A549 (cell line): Measurements from ENCODE around the gene EFTUD2. TPM values are rescaled to one million over a fixed set of nuclear protein-coding genes. Genes with fewer than 3 reads are reported as not detected.

ENCODE experiments used
- ATAC-seq, 2 experiments: fragments of 200-7000 bp in 1 of 2; fragments of >200 bp in 1 of 2; cut with Nextera tagmentation in 1 of 2; cut with Tn5 transposase in 1 of 2; 3 replicates each; pipeline versions ENCODE4 v1.8.0 to v1.9.1; 2018 to 2020; ENCODE audit warnings: mild to moderate bottlenecking in 1 of 2, moderate library complexity in 1 of 2
- CTCF ChIA-PET: fragments of 300-600 bp; sonication (Branson Sonifier 250); formaldehyde crosslinking; extraction: SDS; loops from one replicate; lab custom pipeline; 2021; ENCODE audit warnings: antibody characterized with exemption, inconsistent platforms; lab: Yijun Ruan, JAX
- POLR2A ChIA-PET: fragments of 350-600 bp; formaldehyde crosslinking; extraction: SDS; loops from one replicate; lab custom pipeline; 2021; ENCODE audit warnings: antibody characterized with exemption, inconsistent platforms; lab: Yijun Ruan, JAX
- DNase-seq, 2 experiments: peaks; one replicate each; pipeline versions ENCODE4 v3.0.0 to v3.0.0-alpha.2; 2011 to 2016; ENCODE audit warnings: low read depth in 1 of 2, low spot score in 1 of 2
- FAIRE-seq: peaks from 2 replicates; lab custom pipeline; 2011; peaks lifted over from hg19 to GRCh38; lab: Jason Lieb, UNC
- H3K27ac ChIP-seq, 2 experiments: fragments of >200 bp; sonication (Bioruptor Twin); formaldehyde crosslinking; 3 replicates each; pipeline ENCODE4 v1.5.1; 2016 to 2017
- H3K4me1 ChIP-seq: fragments of >200 bp; sonication (Bioruptor Twin); formaldehyde crosslinking; 3 replicates; pipeline ENCODE4 v1.6.1; 2016
- H3K4me2 ChIP-seq: fragments of >200 bp; sonication (Bioruptor Twin); formaldehyde crosslinking; 3 replicates; pipeline ENCODE4 v1.6.1; 2016
- H3K4me3 ChIP-seq: fragments of >200 bp; sonication (Bioruptor Twin); formaldehyde crosslinking; 3 replicates; pipeline ENCODE4 v1.5.1; 2016
- H3K9me3 ChIP-seq: fragments of >200 bp; sonication (Bioruptor Twin); formaldehyde crosslinking; 3 replicates; pipeline ENCODE4 v1.6.1; 2016
- CBX2 ChIP-seq: fragments of 200-600 bp; sonication (generic); IDR thresholded peaks from 2 replicates; pipeline ENCODE4 v1.6.1; 2016; ENCODE audit warnings: low read depth, mild to moderate bottlenecking, borderline replicate concordance
- CBX8 ChIP-seq: fragments of 200-600 bp; sonication (generic); IDR thresholded peaks from 2 replicates; pipeline ENCODE4 v1.6.1; 2016
- CHD2 ChIP-seq: fragments of 150-350 bp; IDR thresholded peaks from 2 replicates; pipeline ENCODE4 v1.6.1; 2014; ENCODE audit warnings: low read length; ENCODE audit not compliant: partially characterized antibody
- CHD4 ChIP-seq: fragments of 200-600 bp; sonication (generic); IDR thresholded peaks from 2 replicates; pipeline ENCODE4 v1.6.1; 2016; ENCODE audit warnings: antibody characterized with exemption, mild to moderate bottlenecking, borderline replicate concordance
- ELK1 ChIP-seq: fragments of 150-350 bp; IDR thresholded peaks from 2 replicates; pipeline ENCODE4 v1.6.1; 2014; ENCODE audit warnings: low read depth, mild to moderate bottlenecking, low read length
- ESRRA ChIP-seq: fragments of 150-350 bp; IDR thresholded peaks from 2 replicates; pipeline ENCODE4 v1.6.1; 2014; ENCODE audit warnings: mild to moderate bottlenecking, low read length, borderline replicate concordance
- FOSB ChIP-seq: fragments of 250-450 bp; sonication (Bioruptor Pico); IDR thresholded peaks from 2 replicates; pipeline ENCODE4 v1.5.0; 2020; ENCODE audit warnings: mild to moderate bottlenecking, moderate library complexity
- HMGXB4 ChIP-seq: fragments of 250-450 bp; sonication (Bioruptor Pico); IDR thresholded peaks from 2 replicates; pipeline ENCODE4 v1.5.0; 2021; ENCODE audit warnings: mild to moderate bottlenecking, moderate library complexity, borderline replicate concordance
- HOXA7 ChIP-seq: fragments of 250-450 bp; sonication (Bioruptor Pico); IDR thresholded peaks from 2 replicates; pipeline ENCODE4 v1.5.0; 2020; ENCODE audit warnings: mild to moderate bottlenecking, moderate library complexity
- HOXB5 ChIP-seq: fragments of 250-450 bp; sonication (Bioruptor Pico); IDR thresholded peaks from 2 replicates; pipeline ENCODE4 v1.5.0; 2020; ENCODE audit warnings: mild to moderate bottlenecking, moderate library complexity
- JUNB ChIP-seq: fragments of >200 bp; sonication (Bioruptor Twin); formaldehyde crosslinking; IDR thresholded peaks from 2 replicates; pipeline ENCODE4 v1.6.1; 2016
- KDM1A ChIP-seq: fragments of 200-600 bp; sonication (generic); IDR thresholded peaks from 2 replicates; pipeline ENCODE4 v1.6.1; 2016; ENCODE audit warnings: low read depth, mild to moderate bottlenecking
- MAX ChIP-seq: IDR thresholded peaks from 2 replicates; pipeline ENCODE4 v1.6.1; 2012
- NFE2L2 ChIP-seq: fragments of 150-350 bp; conservative IDR thresholded peaks from 2 replicates; pipeline ENCODE4 v1.6.1; 2014; ENCODE audit warnings: low read length
- NPAS2 ChIP-seq: fragments of 250-450 bp; sonication (Bioruptor Pico); IDR thresholded peaks from 2 replicates; pipeline ENCODE4 v1.8.0; 2022; ENCODE audit warnings: mild to moderate bottlenecking, moderate library complexity, borderline replicate concordance
- PHF8 ChIP-seq: fragments of 200-600 bp; sonication (generic); IDR thresholded peaks from 2 replicates; pipeline ENCODE4 v1.6.1; 2016; ENCODE audit warnings: low read depth, mild to moderate bottlenecking, antibody characterized with exemption, moderate library complexity, borderline replicate concordance
- POLR2AphosphoS2 ChIP-seq: conservative IDR thresholded peaks from 2 replicates; pipeline ENCODE4 v1.6.1; 2012; ENCODE audit warnings: low read length, improper control_type of control experiment, inconsistent platforms
- RAD21 ChIP-seq, 2 experiments: fragments of >200 bp in 1 of 2; sonication (Bioruptor Twin) in 1 of 2; formaldehyde crosslinking in 1 of 2; IDR thresholded peaks in 1 of 2; conservative IDR thresholded peaks in 1 of 2; 2 replicates in 1 of 2; 3 replicates in 1 of 2; pipeline ENCODE4 v1.6.1; 2012 to 2018; ENCODE audit warnings: inconsistent platforms in 1 of 2
- RFX5 ChIP-seq: fragments of 450-650 bp; IDR thresholded peaks from 2 replicates; pipeline ENCODE4 v1.7.1; 2014; ENCODE audit warnings: antibody characterized with exemption, mild to moderate bottlenecking, moderate library complexity
- RNF2 ChIP-seq: fragments of 200-600 bp; sonication (generic); IDR thresholded peaks from 2 replicates; pipeline ENCODE4 v1.6.1; 2016; ENCODE audit warnings: low read depth, mild to moderate bottlenecking, antibody characterized with exemption, moderate library complexity, borderline replicate concordance
- SMC3 ChIP-seq: fragments of >200 bp; sonication (Bioruptor Twin); formaldehyde crosslinking; IDR thresholded peaks from 3 replicates; pipeline ENCODE4 v1.6.1; 2018; ENCODE audit warnings: inconsistent platforms
- SREBF2 ChIP-seq: fragments of 450-650 bp; IDR thresholded peaks from 2 replicates; pipeline ENCODE4 v1.6.1; 2014; ENCODE audit warnings: mild to moderate bottlenecking, moderate library complexity
- TP53 ChIP-seq: fragments of 250-450 bp; sonication (Bioruptor Pico); IDR thresholded peaks from 2 replicates; pipeline ENCODE4 v1.5.0; 2021; ENCODE audit warnings: mild to moderate bottlenecking, moderate library complexity
- ZNF302 ChIP-seq: fragments of 250-450 bp; sonication (Bioruptor Pico); IDR thresholded peaks from 2 replicates; pipeline ENCODE4 v1.9.0; 2021; ENCODE audit warnings: inconsistent platforms, mild to moderate bottlenecking, moderate library complexity
- WGBS: methylation state at CpG from one replicate; pipeline ENCODE4 v1.1.6; 2017; ENCODE audit errors: missing lambda C conversion rate; 5-methylcytosine and 5-hydroxymethylcytosine counted together
- polyA plus RNA-seq, 4 experiments: library from polyadenylated mRNA; depleted of rRNA in 3 of 4; stranded (reverse); fragments of >200 nt; fragmentation: RNase III in 1 of 4; extraction: RNeasy Plus Mini Kit Qiagen cat#74134 plus additional on column Dnase treatment in 1 of 4; gene quantifications; 2 replicates in 3 of 4; 3 replicates in 1 of 4; pipeline ENCODE4 v1.2.3, GENCODE V29; 2011 to 2017
- TF ChIP-seq, protein P1 (sequence below): fragments of 200-600 bp; sonication (generic); IDR thresholded peaks from 2 replicates; pipeline ENCODE4 v1.6.1; 2016; ENCODE audit warnings: antibody characterized with exemption, mild to moderate bottlenecking, moderate library complexity
- TF ChIP-seq, protein P2 (sequence below): fragments of >200 bp; sonication (Bioruptor Twin); formaldehyde crosslinking; IDR thresholded peaks from 3 replicates; pipeline ENCODE4 v1.6.1; 2016

EFTUD2 gene
- polyA plus RNA-seq, 2 of the 4 experiments (the other 2 are of a cell fraction): 224 to 353 TPM

GRCh38 chr17:44840936-44841335, 58.3 kb downstream of the EFTUD2 start:
- no peak overlapping the region for H3K4me2 ChIP-seq

DNA sequence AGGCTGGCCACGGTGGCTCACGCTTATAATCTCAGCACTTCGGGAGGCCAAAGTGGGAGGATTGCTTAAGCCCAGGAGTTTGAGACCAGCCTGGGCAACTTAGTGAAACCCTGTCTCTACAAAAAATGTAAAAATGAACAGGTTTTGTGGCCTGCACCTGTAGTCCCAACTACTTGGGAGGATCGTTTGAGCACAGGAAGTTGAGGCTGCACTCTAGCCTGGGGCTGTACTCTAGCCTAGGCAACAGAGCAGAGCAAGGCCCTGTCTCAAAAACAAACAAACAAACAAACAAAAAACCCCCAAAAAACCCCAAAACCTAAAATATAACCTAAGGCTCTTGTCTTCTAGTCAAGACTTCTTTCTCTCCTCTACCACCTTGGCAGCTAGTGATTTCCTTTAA, 59.0 kb downstream of the EFTUD2 start:
- Histone ChIP-seq H3K27ac (no peak overlapping the region), H3K4me3 (no peak overlapping the region), H3K9me3 (no peaks in the 10 kb centered on the region)
- 80% methylated on average over 4 of the region's 4 CpGs for WGBS
- ChIA-PET POLR2A (no interaction called here), CTCF (interaction anchor here (1.9 to 3.4 kb wide), 4 partner anchors 15 to 62 kb away, joined by 6 to 34 read pairs (median 20); no protein-coding TSS in a partner anchor)
- DNase-seq (no peak), FAIRE-seq (no peak)
- TF ChIP-seq SMC3 (no peak), HOXA7 (no peak), CBX8 (no peak), NFE2L2 (no peak), POLR2AphosphoS2 (no peak), CHD4 (no peak), HOXB5 (CRISPR knock-in tag) (no peak), ESRRA (no peak), SREBF2 (no peak), ZNF302 (CRISPR knock-in tag) (no peak), NPAS2 (CRISPR knock-in tag) (no peak), PHF8 (no peak), HMGXB4 (CRISPR knock-in tag) (no peak), RAD21 (conservative IDR thresholded peaks at IDR 0.05 in 1 of 2, IDR thresholded peaks at IDR 0.05 in 1 of 2) (no peak)
- TF ChIP-seq, protein P1, sequence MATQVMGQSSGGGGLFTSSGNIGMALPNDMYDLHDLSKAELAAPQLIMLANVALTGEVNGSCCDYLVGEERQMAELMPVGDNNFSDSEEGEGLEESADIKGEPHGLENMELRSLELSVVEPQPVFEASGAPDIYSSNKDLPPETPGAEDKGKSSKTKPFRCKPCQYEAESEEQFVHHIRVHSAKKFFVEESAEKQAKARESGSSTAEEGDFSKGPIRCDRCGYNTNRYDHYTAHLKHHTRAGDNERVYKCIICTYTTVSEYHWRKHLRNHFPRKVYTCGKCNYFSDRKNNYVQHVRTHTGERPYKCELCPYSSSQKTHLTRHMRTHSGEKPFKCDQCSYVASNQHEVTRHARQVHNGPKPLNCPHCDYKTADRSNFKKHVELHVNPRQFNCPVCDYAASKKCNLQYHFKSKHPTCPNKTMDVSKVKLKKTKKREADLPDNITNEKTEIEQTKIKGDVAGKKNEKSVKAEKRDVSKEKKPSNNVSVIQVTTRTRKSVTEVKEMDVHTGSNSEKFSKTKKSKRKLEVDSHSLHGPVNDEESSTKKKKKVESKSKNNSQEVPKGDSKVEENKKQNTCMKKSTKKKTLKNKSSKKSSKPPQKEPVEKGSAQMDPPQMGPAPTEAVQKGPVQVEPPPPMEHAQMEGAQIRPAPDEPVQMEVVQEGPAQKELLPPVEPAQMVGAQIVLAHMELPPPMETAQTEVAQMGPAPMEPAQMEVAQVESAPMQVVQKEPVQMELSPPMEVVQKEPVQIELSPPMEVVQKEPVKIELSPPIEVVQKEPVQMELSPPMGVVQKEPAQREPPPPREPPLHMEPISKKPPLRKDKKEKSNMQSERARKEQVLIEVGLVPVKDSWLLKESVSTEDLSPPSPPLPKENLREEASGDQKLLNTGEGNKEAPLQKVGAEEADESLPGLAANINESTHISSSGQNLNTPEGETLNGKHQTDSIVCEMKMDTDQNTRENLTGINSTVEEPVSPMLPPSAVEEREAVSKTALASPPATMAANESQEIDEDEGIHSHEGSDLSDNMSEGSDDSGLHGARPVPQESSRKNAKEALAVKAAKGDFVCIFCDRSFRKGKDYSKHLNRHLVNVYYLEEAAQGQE: no peak
- TF ChIP-seq, all 56 proteins: peak for 0
- no peaks in the 10 kb centered on the region for H3K4me1 ChIP-seq
- no peak for ATAC-seq
- no peak overlapping the region for H3K4me2 ChIP-seq

More at GRCh38 chr17:44840936-44841335, 58.3 kb downstream of the EFTUD2 start:
- TF ChIP-seq HOXA7 (no peak), CBX2 (no peak)
- H3K4me1 ChIP-seq: no peaks in the 10 kb centered on the region
- no peak overlapping the region for H3K4me3 ChIP-seq
- H3K9me3 ChIP-seq: no peaks in the 10 kb centered on the region
- CTCF ChIA-PET: interaction anchor here (1.2 to 3.4 kb wide), 7 partner anchors 9 to 67 kb away, joined by 3 to 34 read pairs (median 9); no protein-coding TSS in a partner anchor
- peak; percentile 13 to 40; a peak in 3 of 6 replicates for ATAC-seq
- no peak overlapping the region for H3K27ac ChIP-seq
- 87% methylated on average over 3 of the region's 3 CpGs for WGBS
- DNase-seq: no peak
- no peak for FAIRE-seq
- POLR2A ChIA-PET: no interaction called here

GRCh38 chr17:44837196-44837595, 62.0 kb downstream of the EFTUD2 start:
- 47% methylated on average over 2 of the region's 2 CpGs for WGBS
- CTCF ChIA-PET: interaction anchor here (0.6 to 10.1 kb wide), 7 partner anchors 10 to 67 kb away, joined by 3 to 122 read pairs (median 7); partner anchors contain the start of gene HIGD1B
- Histone ChIP-seq H3K27ac (no peak overlapping the region), H3K4me2 (no peak overlapping the region), H3K4me3 (no peak overlapping the region), H3K9me3 (no peaks in the 10 kb centered on the region), H3K4me1 (no peaks in the 10 kb centered on the region)
- FAIRE-seq (no peak), DNase-seq (no peak), ATAC-seq (peak; percentile 11 to 21; a peak in 3 of 6 replicates)
- POLR2A ChIA-PET: interaction anchor here (0.7 to 0.9 kb wide), 2 partner anchors 11 to 17 kb away, joined by 3 read pairs; no protein-coding TSS in a partner anchor
- TF ChIP-seq CHD4: no peak
- no peak for TF ChIP-seq ELK1
- TF ChIP-seq TP53 (CRISPR knock-in tag): no peak
- TF ChIP-seq SMC3: no peak
- TF ChIP-seq JUNB: no peak
- TF ChIP-seq RAD21 (conservative IDR thresholded peaks at IDR 0.05 in 1 of 2, IDR thresholded peaks at IDR 0.05 in 1 of 2): no peak
- no peak for TF ChIP-seq CHD2
- no peak for TF ChIP-seq MAX
- TF ChIP-seq FOSB (CRISPR knock-in tag): no peak
- TF ChIP-seq RFX5: no peak
- no peak for TF ChIP-seq KDM1A
- TF ChIP-seq, protein P2, sequence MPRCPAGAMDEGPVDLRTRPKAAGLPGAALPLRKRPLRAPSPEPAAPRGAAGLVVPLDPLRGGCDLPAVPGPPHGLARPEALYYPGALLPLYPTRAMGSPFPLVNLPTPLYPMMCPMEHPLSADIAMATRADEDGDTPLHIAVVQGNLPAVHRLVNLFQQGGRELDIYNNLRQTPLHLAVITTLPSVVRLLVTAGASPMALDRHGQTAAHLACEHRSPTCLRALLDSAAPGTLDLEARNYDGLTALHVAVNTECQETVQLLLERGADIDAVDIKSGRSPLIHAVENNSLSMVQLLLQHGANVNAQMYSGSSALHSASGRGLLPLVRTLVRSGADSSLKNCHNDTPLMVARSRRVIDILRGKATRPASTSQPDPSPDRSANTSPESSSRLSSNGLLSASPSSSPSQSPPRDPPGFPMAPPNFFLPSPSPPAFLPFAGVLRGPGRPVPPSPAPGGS: no peak
- TF ChIP-seq RNF2: no peak
